GM23338 (cell line): Measurements from ENCODE around the gene TTLL9. TPM values are rescaled to one million over a fixed set of nuclear protein-coding genes. Genes with fewer than 3 reads are reported as not detected.
A peak's percentile ranks its signal among the peaks of the same experiment; 100 is the strongest.

Experiments used
- ATAC-seq: fragments of 200-7000 bp; cut with Tn5 transposase; 3 replicates; pipeline ENCODE4 v1.9.1; 2020
- DNase-seq: peaks from one replicate; pipeline ENCODE4 v3.0.0-alpha.2; 2015; ENCODE audit warnings: low spot score
- H2AFZ ChIP-seq: fragments of 200-600 bp; sonication (generic); 2 replicates; pipeline ENCODE4 v1.8.0; 2016; ENCODE audit warnings: antibody characterized with exemption, mild to moderate bottlenecking, moderate library complexity
- H3F3A ChIP-seq: fragments of 200-600 bp; sonication (generic); replicated peaks from 2 replicates; pipeline ENCODE4 v1.8.0; 2017; ENCODE audit warnings: antibody characterized with exemption, mixed run types, low read depth
- H3K27ac ChIP-seq: fragments of 200-600 bp; sonication (generic); 2 replicates; pipeline ENCODE4 v1.6.1; 2016; ENCODE audit warnings: low read depth
- H3K27me3 ChIP-seq: fragments of 200-600 bp; sonication (generic); 2 replicates; pipeline ENCODE4 v1.8.0; 2016; ENCODE audit warnings: mild to moderate bottlenecking, mixed run types, moderate library complexity; ENCODE audit not compliant: insufficient read depth
- H3K36me3 ChIP-seq: fragments of 200-600 bp; sonication (generic); 2 replicates; pipeline ENCODE4 v1.8.0; 2016; ENCODE audit warnings: mild to moderate bottlenecking; ENCODE audit not compliant: insufficient read depth
- H3K4me1 ChIP-seq: fragments of 200-600 bp; sonication (generic); 2 replicates; pipeline ENCODE4 v1.8.0; 2016; ENCODE audit warnings: mild to moderate bottlenecking, moderate library complexity; ENCODE audit not compliant: insufficient read depth
- H3K4me2 ChIP-seq: fragments of 200-600 bp; sonication (generic); 2 replicates; pipeline ENCODE4 v1.7.1; 2017; ENCODE audit warnings: mixed run types
- H3K4me3 ChIP-seq: fragments of 200-600 bp; sonication (generic); 2 replicates; pipeline ENCODE4 v1.6.1; 2016; ENCODE audit warnings: mixed run types
- H3K79me2 ChIP-seq: fragments of 200-600 bp; sonication (generic); replicated peaks from 2 replicates; pipeline ENCODE4 v1.8.0; 2017; ENCODE audit warnings: mild to moderate bottlenecking; ENCODE audit not compliant: insufficient read depth
- H3K9me2 ChIP-seq: fragments of 200-600 bp; sonication (generic); 2 replicates; pipeline ENCODE4 v1.8.0; 2017; ENCODE audit not compliant: insufficient read depth
- H4K20me1 ChIP-seq: fragments of 200-600 bp; sonication (generic); replicated peaks from 2 replicates; pipeline ENCODE4 v1.8.0; 2017; ENCODE audit warnings: mild to moderate bottlenecking; ENCODE audit not compliant: insufficient read depth
- H3K27ac Mint-ChIP-seq: 2 replicates; pipeline ENCODE4 v1.8.0; 2020; ENCODE audit warnings: inconsistent platforms, mild to moderate bottlenecking, moderate library complexity, mixed read lengths
- H3K27me3 Mint-ChIP-seq: 3 replicates; pipeline ENCODE4 v1.8.0; 2022; ENCODE audit warnings: low read depth, mild to moderate bottlenecking, moderate library complexity, mixed read lengths, inconsistent platforms; ENCODE audit not compliant: insufficient read depth, poor library complexity
- H3K36me3 Mint-ChIP-seq: 3 replicates; pipeline ENCODE4 v1.8.0; 2021; ENCODE audit warnings: low read depth, mild to moderate bottlenecking, inconsistent platforms, moderate library complexity, mixed read lengths
- H3K4me1 Mint-ChIP-seq: 3 replicates; pipeline ENCODE4 v1.8.0; 2020; ENCODE audit warnings: mild to moderate bottlenecking, inconsistent platforms, mixed read lengths
- H3K4me3 Mint-ChIP-seq: 3 replicates; pipeline ENCODE4 v1.8.0; 2021; ENCODE audit warnings: moderate library complexity, mild to moderate bottlenecking, inconsistent platforms, mixed read lengths
- H3K9me3 Mint-ChIP-seq: 3 replicates; pipeline ENCODE4 v1.8.0; 2020; ENCODE audit warnings: moderate library complexity, mild to moderate bottlenecking, inconsistent platforms, mixed read lengths
- CTCF ChIP-seq, 2 experiments: fragments of 200-600 bp in 1 of 2; sonication (generic) in 1 of 2; conservative IDR thresholded peaks; 2 replicates each; pipeline versions ENCODE4 v1.5.1 to v1.6.1; 2016 to 2017; ENCODE audit warnings: antibody characterized with exemption in 2 of 2, low read depth in 2 of 2, mild to moderate bottlenecking in 2 of 2, moderate library complexity in 1 of 2
- ETS1 ChIP-seq: IDR thresholded peaks from 2 replicates; pipeline ENCODE4 v1.6.1; 2016; ENCODE audit warnings: antibody characterized with exemption
- EZH2 ChIP-seq: fragments of 200-600 bp; sonication (generic); IDR thresholded peaks from one replicate; pipeline ENCODE4 v1.8.0; 2017; ENCODE audit warnings: antibody characterized with exemption, mild to moderate bottlenecking, low read depth; ENCODE audit not compliant: unreplicated experiment
- EZH2phosphoT487 ChIP-seq: fragments of 200-600 bp; sonication (generic); IDR thresholded peaks from one replicate; pipeline ENCODE4 v1.8.1; 2018; ENCODE audit warnings: antibody characterized with exemption; ENCODE audit not compliant: unreplicated experiment
- JUNB ChIP-seq: IDR thresholded peaks from one replicate; pipeline ENCODE4 v1.6.1; 2016; ENCODE audit warnings: antibody characterized with exemption; ENCODE audit not compliant: unreplicated experiment
- POLR2AphosphoS5 ChIP-seq: IDR thresholded peaks from 2 replicates; pipeline ENCODE4 v1.6.1; 2016; ENCODE audit warnings: antibody characterized with exemption, low read depth
- REST ChIP-seq: IDR thresholded peaks from one replicate; pipeline ENCODE4 v1.6.1; 2018; ENCODE audit warnings: antibody characterized with exemption; ENCODE audit not compliant: unreplicated experiment
- ZNF114 ChIP-seq: fragments of 250-450 bp; sonication (Bioruptor Pico); IDR thresholded peaks from 2 replicates; pipeline ENCODE4 v1.5.0; 2020; ENCODE audit warnings: mild to moderate bottlenecking, moderate library complexity
- polyA plus RNA-seq: library from polyadenylated mRNA; unstranded; fragments of >200 nt; fragmentation: Nextera tagmentation; extraction: Ambion mirVana; gene quantifications from 2 replicates; pipeline ENCODE4 v1.2.1, GENCODE V29; 2016
- total RNA-seq: library from RNA; depleted of rRNA; stranded (reverse); fragments of >200 nt; shearing (Covaris generic); gene quantifications from 2 replicates; pipeline ENCODE4 v1.2.3, GENCODE V29; 2014
- TF ChIP-seq, protein P1 (sequence below): fragments of 250-450 bp; sonication (Bioruptor Pico); IDR thresholded peaks from 2 replicates; pipeline ENCODE4 v1.5.0; 2020; ENCODE audit warnings: mild to moderate bottlenecking, moderate library complexity

The TTLL9 gene
- total and polyA plus RNA-seq, 2 experiments from 2014 or later = not detected

- TF ChIP-seq CTCF (conservative IDR thresholded peaks at IDR 0.05; ENCODE audit: low read depth in 2 of 2) (no peak), JUNB (no peak), ETS1 (0 out of 2 replicates have a peak, but pooled peaks have one; percentile 18), EZH2 (no peak), EZH2phosphoT487 (no peak)
Observed at GRCh38 chr20:31974951-31975487, 104.6 kb downstream of the TTLL9 start (continued).

GRCh38 chr20:31975874-31976273 lies 105.4 kb downstream of the TTLL9 start:
- no peak overlapping the region for H3K27ac ChIP-seq
- peaks cover 21% of the 10 kb centered on the region for H3F3A ChIP-seq
- no peaks in the 10 kb centered on the region for H3K9me2 ChIP-seq
- H3K4me3 ChIP-seq = no peak overlapping the region
- peaks cover 29% of the 10 kb centered on the region for H3K4me1 ChIP-seq
- H3K4me1 Mint-ChIP-seq = peaks cover 29% of the 10 kb centered on the region
- H3K27me3 Mint-ChIP-seq = peaks cover 3% of the 10 kb centered on the region
- H3K79me2 ChIP-seq = no peaks in the 10 kb centered on the region
- H3K9me3 Mint-ChIP-seq = peaks cover 18% of the 10 kb centered on the region; the same call in 2 of the 3 replicates
- no peaks in the 10 kb centered on the region for H3K36me3 ChIP-seq
- H3K27me3 ChIP-seq = 0 out of 2 replicates have a peak, but pooled peaks cover 3% of the 10 kb centered on the region
- ATAC-seq (no peak), DNase-seq (no peak)
- peak overlapping the region; percentile 75; the same call in 1 of the 2 replicates for H3K4me2 ChIP-seq
- peaks cover 3% of the 10 kb centered on the region; the same call in 1 of the 3 replicates for H3K36me3 Mint-ChIP-seq
- H3K27ac Mint-ChIP-seq = no peak overlapping the region
- peaks cover 10% of the 10 kb centered on the region; the same call in 1 of the 2 replicates for H4K20me1 ChIP-seq
- TF ChIP-seq ZNF114 (no peak), POLR2AphosphoS5 (no peak), REST (no peak), EZH2phosphoT487 (no peak)
- TF ChIP-seq, protein P1, sequence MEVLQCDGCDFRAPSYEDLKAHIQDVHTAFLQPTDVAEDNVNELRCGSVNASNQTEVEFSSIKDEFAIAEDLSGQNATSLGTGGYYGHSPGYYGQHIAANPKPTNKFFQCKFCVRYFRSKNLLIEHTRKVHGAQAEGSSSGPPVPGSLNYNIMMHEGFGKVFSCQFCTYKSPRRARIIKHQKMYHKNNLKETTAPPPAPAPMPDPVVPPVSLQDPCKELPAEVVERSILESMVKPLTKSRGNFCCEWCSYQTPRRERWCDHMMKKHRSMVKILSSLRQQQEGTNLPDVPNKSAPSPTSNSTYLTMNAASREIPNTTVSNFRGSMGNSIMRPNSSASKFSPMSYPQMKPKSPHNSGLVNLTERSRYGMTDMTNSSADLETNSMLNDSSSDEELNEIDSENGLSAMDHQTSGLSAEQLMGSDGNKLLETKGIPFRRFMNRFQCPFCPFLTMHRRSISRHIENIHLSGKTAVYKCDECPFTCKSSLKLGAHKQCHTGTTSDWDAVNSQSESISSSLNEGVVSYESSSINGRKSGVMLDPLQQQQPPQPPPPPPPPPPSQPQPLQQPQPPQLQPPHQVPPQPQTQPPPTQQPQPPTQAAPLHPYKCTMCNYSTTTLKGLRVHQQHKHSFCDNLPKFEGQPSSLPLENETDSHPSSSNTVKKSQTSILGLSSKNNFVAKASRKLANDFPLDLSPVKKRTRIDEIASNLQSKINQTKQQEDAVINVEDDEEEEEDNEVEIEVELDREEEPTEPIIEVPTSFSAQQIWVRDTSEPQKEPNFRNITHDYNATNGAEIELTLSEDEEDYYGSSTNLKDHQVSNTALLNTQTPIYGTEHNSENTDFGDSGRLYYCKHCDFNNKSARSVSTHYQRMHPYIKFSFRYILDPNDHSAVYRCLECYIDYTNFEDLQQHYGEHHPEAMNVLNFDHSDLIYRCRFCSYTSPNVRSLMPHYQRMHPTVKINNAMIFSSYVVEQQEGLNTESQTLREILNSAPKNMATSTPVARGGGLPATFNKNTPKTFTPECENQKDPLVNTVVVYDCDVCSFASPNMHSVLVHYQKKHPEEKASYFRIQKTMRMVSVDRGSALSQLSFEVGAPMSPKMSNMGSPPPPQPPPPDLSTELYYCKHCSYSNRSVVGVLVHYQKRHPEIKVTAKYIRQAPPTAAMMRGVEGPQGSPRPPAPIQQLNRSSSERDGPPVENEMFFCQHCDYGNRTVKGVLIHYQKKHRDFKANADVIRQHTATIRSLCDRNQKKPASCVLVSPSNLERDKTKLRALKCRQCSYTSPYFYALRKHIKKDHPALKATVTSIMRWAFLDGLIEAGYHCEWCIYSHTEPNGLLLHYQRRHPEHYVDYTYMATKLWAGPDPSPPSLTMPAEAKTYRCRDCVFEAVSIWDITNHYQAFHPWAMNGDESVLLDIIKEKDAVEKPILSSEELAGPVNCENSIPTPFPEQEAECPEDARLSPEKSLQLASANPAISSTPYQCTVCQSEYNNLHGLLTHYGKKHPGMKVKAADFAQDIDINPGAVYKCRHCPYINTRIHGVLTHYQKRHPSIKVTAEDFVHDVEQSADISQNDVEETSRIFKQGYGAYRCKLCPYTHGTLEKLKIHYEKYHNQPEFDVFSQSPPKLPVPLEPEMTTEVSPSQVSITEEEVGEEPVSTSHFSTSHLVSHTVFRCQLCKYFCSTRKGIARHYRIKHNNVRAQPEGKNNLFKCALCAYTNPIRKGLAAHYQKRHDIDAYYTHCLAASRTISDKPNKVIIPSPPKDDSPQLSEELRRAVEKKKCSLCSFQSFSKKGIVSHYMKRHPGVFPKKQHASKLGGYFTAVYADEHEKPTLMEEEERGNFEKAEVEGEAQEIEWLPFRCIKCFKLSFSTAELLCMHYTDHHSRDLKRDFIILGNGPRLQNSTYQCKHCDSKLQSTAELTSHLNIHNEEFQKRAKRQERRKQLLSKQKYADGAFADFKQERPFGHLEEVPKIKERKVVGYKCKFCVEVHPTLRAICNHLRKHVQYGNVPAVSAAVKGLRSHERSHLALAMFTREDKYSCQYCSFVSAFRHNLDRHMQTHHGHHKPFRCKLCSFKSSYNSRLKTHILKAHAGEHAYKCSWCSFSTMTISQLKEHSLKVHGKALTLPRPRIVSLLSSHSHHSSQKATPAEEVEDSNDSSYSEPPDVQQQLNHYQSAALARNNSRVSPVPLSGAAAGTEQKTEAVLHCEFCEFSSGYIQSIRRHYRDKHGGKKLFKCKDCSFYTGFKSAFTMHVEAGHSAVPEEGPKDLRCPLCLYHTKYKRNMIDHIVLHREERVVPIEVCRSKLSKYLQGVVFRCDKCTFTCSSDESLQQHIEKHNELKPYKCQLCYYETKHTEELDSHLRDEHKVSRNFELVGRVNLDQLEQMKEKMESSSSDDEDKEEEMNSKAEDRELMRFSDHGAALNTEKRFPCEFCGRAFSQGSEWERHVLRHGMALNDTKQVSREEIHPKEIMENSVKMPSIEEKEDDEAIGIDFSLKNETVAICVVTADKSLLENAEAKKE = no peak
- no peak overlapping the region for H2AFZ ChIP-seq
- no peak overlapping the region for H3K4me3 Mint-ChIP-seq
